ENCODE measurements around the gene MORN1.

The MORN1 gene

GRCh38 chr1:2314273-2314802 lies 77.0 kb downstream of the MORN1 start:
- Histone ChIP-seq H3K4me3 (ENCODE audit: low read depth, low read length) (peak overlapping the region; percentile 71), H3K79me2 (ENCODE audit: control insufficient read depth, insufficient read depth, low read length, unreplicated experiment) (no peaks in the 10 kb centered on the region), H2AFZ (ENCODE audit: low read length, unreplicated experiment) (no peak overlapping the region), H3K27me3 (ENCODE audit: insufficient read depth, low read length) (no peaks in the 10 kb centered on the region), H3K27ac (ENCODE audit: low read depth, low read length) (peak overlapping the region; percentile 28), H3K4me1 (ENCODE audit: control insufficient read depth, insufficient read depth, low read length, unreplicated experiment) (peaks cover 34% of the 10 kb centered on the region), H3K36me3 (ENCODE audit: insufficient read depth, low read length) (no peaks in the 10 kb centered on the region)

GRCh38 chr1:2313651-2314261 lies 77.6 kb downstream of the MORN1 start:
- Histone ChIP-seq H3K4me1 (ENCODE audit: control insufficient read depth, insufficient read depth, low read length, unreplicated experiment) (peaks cover 34% of the 10 kb centered on the region), H3K27ac (ENCODE audit: low read depth, low read length) (peak overlapping the region; percentile 28), H2AFZ (ENCODE audit: low read length, unreplicated experiment) (no peak overlapping the region), H3K79me2 (ENCODE audit: control insufficient read depth, insufficient read depth, low read length, unreplicated experiment) (no peaks in the 10 kb centered on the region), H3K4me3 (ENCODE audit: low read depth, low read length) (peak overlapping the region; percentile 71), H3K36me3 (ENCODE audit: insufficient read depth, low read length) (0 out of 2 replicates have a peak, but pooled peaks cover 2% of the 10 kb centered on the region), H3K27me3 (ENCODE audit: insufficient read depth, low read length) (no peaks in the 10 kb centered on the region)

GRCh38 chr1:2312515-2313301 lies 78.6 kb downstream of the MORN1 start:
- Histone ChIP-seq H3K27me3 (ENCODE audit: insufficient read depth, low read length) (no peaks in the 10 kb centered on the region), H3K4me3 (ENCODE audit: low read depth, low read length) (no peak overlapping the region), H3K36me3 (ENCODE audit: insufficient read depth, low read length) (peaks cover 11% of the 10 kb centered on the region; the same call in 1 of the 2 replicates), H3K27ac (ENCODE audit: low read depth, low read length) (no peak overlapping the region), H3K79me2 (ENCODE audit: control insufficient read depth, insufficient read depth, low read length, unreplicated experiment) (no peaks in the 10 kb centered on the region), H3K4me1 (ENCODE audit: control insufficient read depth, insufficient read depth, low read length, unreplicated experiment) (peaks cover 34% of the 10 kb centered on the region), H2AFZ (ENCODE audit: low read length, unreplicated experiment) (no peak overlapping the region)

GRCh38 chr1:2312160-2312514 lies 79.2 kb downstream of the MORN1 start:
- no peak overlapping the region for H3K4me3 ChIP-seq (ENCODE audit: low read depth, low read length)
- no peaks in the 10 kb centered on the region for H3K27me3 ChIP-seq (ENCODE audit: insufficient read depth, low read length)
- peaks cover 34% of the 10 kb centered on the region for H3K4me1 ChIP-seq (ENCODE audit: control insufficient read depth, insufficient read depth, low read length, unreplicated experiment)
- no peak overlapping the region for H3K27ac ChIP-seq (ENCODE audit: low read depth, low read length)
- peaks cover 15% of the 10 kb centered on the region; the same call in 1 of the 2 replicates for H3K36me3 ChIP-seq (ENCODE audit: insufficient read depth, low read length)
- no peaks in the 10 kb centered on the region for H3K79me2 ChIP-seq (ENCODE audit: control insufficient read depth, insufficient read depth, low read length, unreplicated experiment)
- H2AFZ ChIP-seq (ENCODE audit: low read length, unreplicated experiment): no peak overlapping the region

GRCh38 chr1:2311184-2312032 lies 79.9 kb downstream of the MORN1 start:
- H2AFZ ChIP-seq (ENCODE audit: low read length, unreplicated experiment): no peak overlapping the region
- no peaks in the 10 kb centered on the region for H3K79me2 ChIP-seq (ENCODE audit: control insufficient read depth, insufficient read depth, low read length, unreplicated experiment)
- no peak overlapping the region for H3K4me3 ChIP-seq (ENCODE audit: low read depth, low read length)
- no peaks in the 10 kb centered on the region for H3K27me3 ChIP-seq (ENCODE audit: insufficient read depth, low read length)
- peaks cover 30% of the 10 kb centered on the region for H3K4me1 ChIP-seq (ENCODE audit: control insufficient read depth, insufficient read depth, low read length, unreplicated experiment)
- H3K36me3 ChIP-seq (ENCODE audit: insufficient read depth, low read length): peaks cover 15% of the 10 kb centered on the region; the same call in 1 of the 2 replicates
- H3K27ac ChIP-seq (ENCODE audit: low read depth, low read length): no peak overlapping the region

GRCh38 chr1:2310332-2311183 lies 80.8 kb downstream of the MORN1 start:
- Histone ChIP-seq H3K27me3 (ENCODE audit: insufficient read depth, low read length) (no peaks in the 10 kb centered on the region), H3K4me1 (ENCODE audit: control insufficient read depth, insufficient read depth, low read length, unreplicated experiment) (peaks cover 22% of the 10 kb centered on the region), H2AFZ (ENCODE audit: low read length, unreplicated experiment) (no peak overlapping the region), H3K4me3 (ENCODE audit: low read depth, low read length) (no peak overlapping the region), H3K79me2 (ENCODE audit: control insufficient read depth, insufficient read depth, low read length, unreplicated experiment) (no peaks in the 10 kb centered on the region), H3K36me3 (ENCODE audit: insufficient read depth, low read length) (peaks cover 23% of the 10 kb centered on the region; the same call in 1 of the 2 replicates), H3K27ac (ENCODE audit: low read depth, low read length) (no peak overlapping the region)

- H3K4me3 ChIP-seq (ENCODE audit: low read depth, low read length): no peak overlapping the region
- H3K79me2 ChIP-seq (ENCODE audit: control insufficient read depth, insufficient read depth, low read length, unreplicated experiment): peaks cover 2% of the 10 kb centered on the region
- no peak overlapping the region for H2AFZ ChIP-seq (ENCODE audit: low read length, unreplicated experiment)
- peaks cover 14% of the 10 kb centered on the region for H3K4me1 ChIP-seq (ENCODE audit: control insufficient read depth, insufficient read depth, low read length, unreplicated experiment)
- no peaks in the 10 kb centered on the region for H3K27me3 ChIP-seq (ENCODE audit: insufficient read depth, low read length)
- H3K27ac ChIP-seq (ENCODE audit: low read depth, low read length): no peak overlapping the region
- peaks cover 28% of the 10 kb centered on the region; the same call in 1 of the 2 replicates for H3K36me3 ChIP-seq (ENCODE audit: insufficient read depth, low read length)
Measured at GRCh38 chr1:2308844-2309243, 82.5 kb downstream of the MORN1 start.

GRCh38 chr1:2307972-2308371 lies 83.4 kb downstream of the MORN1 start:
- Histone ChIP-seq H3K79me2 (ENCODE audit: control insufficient read depth, insufficient read depth, low read length, unreplicated experiment) (peaks cover 7% of the 10 kb centered on the region), H3K36me3 (ENCODE audit: insufficient read depth, low read length) (peaks cover 28% of the 10 kb centered on the region; the same call in 1 of the 2 replicates), H3K27ac (ENCODE audit: low read depth, low read length) (no peak overlapping the region), H3K27me3 (ENCODE audit: insufficient read depth, low read length) (no peaks in the 10 kb centered on the region), H3K4me3 (ENCODE audit: low read depth, low read length) (no peak overlapping the region), H2AFZ (ENCODE audit: low read length, unreplicated experiment) (no peak overlapping the region), H3K4me1 (ENCODE audit: control insufficient read depth, insufficient read depth, low read length, unreplicated experiment) (peaks cover 10% of the 10 kb centered on the region)

GRCh38 chr1:2307064-2307605 lies 84.2 kb downstream of the MORN1 start:
- Histone ChIP-seq H3K27ac (ENCODE audit: low read depth, low read length) (no peak overlapping the region), H2AFZ (ENCODE audit: low read length, unreplicated experiment) (no peak overlapping the region), H3K4me3 (ENCODE audit: low read depth, low read length) (no peak overlapping the region), H3K27me3 (ENCODE audit: insufficient read depth, low read length) (no peaks in the 10 kb centered on the region), H3K36me3 (ENCODE audit: insufficient read depth, low read length) (peaks cover 28% of the 10 kb centered on the region; the same call in 1 of the 2 replicates), H3K4me1 (ENCODE audit: control insufficient read depth, insufficient read depth, low read length, unreplicated experiment) (peaks cover 10% of the 10 kb centered on the region), H3K79me2 (ENCODE audit: control insufficient read depth, insufficient read depth, low read length, unreplicated experiment) (peaks cover 13% of the 10 kb centered on the region)
